Upper lobe of right lung (tissue), 1 donor: Measurements from ENCODE around the gene KNDC1. TPM values are rescaled to one million over a fixed set of nuclear protein-coding genes. Genes with fewer than 3 reads are reported as not detected.

Experiments
- ATAC-seq: fragments of 200-7000 bp; cut with Tn5 transposase; one replicate; pipeline ENCODE4 v1.9.1; 2020; ENCODE audit warnings: mild to moderate bottlenecking, moderate library complexity
- DNase-seq: peaks from one replicate; pipeline ENCODE4 v3.0.0-alpha.2; 2020
- H3K27ac ChIP-seq: fragments of 200-600 bp; one replicate; pipeline ENCODE4 v1.8.0; 2022
- H3K27me3 ChIP-seq: fragments of 200-600 bp; one replicate; pipeline ENCODE4 v1.8.0; 2022; ENCODE audit warnings: mild to moderate bottlenecking
- H3K36me3 ChIP-seq: fragments of 200-600 bp; one replicate; pipeline ENCODE4 v1.8.0; 2022
- H3K4me1 ChIP-seq: fragments of 200-600 bp; one replicate; pipeline ENCODE4 v1.8.0; 2022
- H3K4me3 ChIP-seq: fragments of 200-600 bp; one replicate; pipeline ENCODE4 v1.8.0; 2022; ENCODE audit warnings: mild to moderate bottlenecking
- H3K9me3 ChIP-seq: fragments of 200-600 bp; one replicate; pipeline ENCODE4 v1.8.0; 2022
- CTCF ChIP-seq: fragments of 200-600 bp; IDR thresholded peaks from one replicate; pipeline ENCODE4 v1.8.0; 2022; ENCODE audit warnings: antibody characterized with exemption
- intact Hi-C: fragments of 100-400 bp; cut with DNase I; formaldehyde crosslinking; loops from one replicate; pipeline ENCODE4 v1.11.0; 2022
- total RNA-seq: library from RNA; stranded (reverse); fragmentation: NEBNext Ultra II Directional; extraction: Animal tissue kit (Norgen Biotek cat#: 25700); gene quantifications from one replicate; pipeline ENCODE4 v1.2.1, GENCODE V29; 2021
- donor health status: DM: no; HTN: yes; CAD: no; lungs with severe emphysema.

The KNDC1 gene
- total RNA-seq, 1 donor from 2014 or later, result 14.3 TPM

- Histone ChIP-seq H3K9me3 (no peaks in the 10 kb centered on the region), H3K27ac (no peak overlapping the region), H3K36me3 (no peaks in the 10 kb centered on the region), H3K27me3 (no peaks in the 10 kb centered on the region), H3K4me1 (no peaks in the 10 kb centered on the region), H3K4me3 (no peak overlapping the region)
- intact Hi-C loops, result no loop called here
- TF ChIP-seq CTCF, result no peak
- DNase-seq, result no peak
- ATAC-seq, result no peak
Measured at GRCh38 chr10:133180965-133181639, 21.1 kb downstream of the KNDC1 start.

- Histone ChIP-seq H3K36me3 (no peaks in the 10 kb centered on the region), H3K9me3 (no peaks in the 10 kb centered on the region), H3K27me3 (no peaks in the 10 kb centered on the region), H3K4me1 (no peaks in the 10 kb centered on the region), H3K27ac (no peak overlapping the region), H3K4me3 (no peak overlapping the region)
- ATAC-seq (no peak), DNase-seq (no peak)
- no peak for TF ChIP-seq CTCF
- intact Hi-C loops, result no loop called here
Measured at GRCh38 chr10:133182190-133182589, 22.2 kb downstream of the KNDC1 start.

- ATAC-seq (peak; percentile 6), DNase-seq (no peak)
- Histone ChIP-seq H3K36me3 (no peaks in the 10 kb centered on the region), H3K27ac (no peak overlapping the region), H3K27me3 (no peaks in the 10 kb centered on the region), H3K9me3 (no peaks in the 10 kb centered on the region), H3K4me3 (no peak overlapping the region), H3K4me1 (no peaks in the 10 kb centered on the region)
- no peak for TF ChIP-seq CTCF
- intact Hi-C loops, result no loop called here
Measured at GRCh38 chr10:133182791-133183645, 23.0 kb downstream of the KNDC1 start.

GRCh38 chr10:133183646-133184378 is 23.8 kb downstream of the KNDC1 start:
- TF ChIP-seq CTCF, result no peak
- DNase-seq, result no peak

GRCh38 chr10:133184591-133185244 is 24.7 kb downstream of the KNDC1 start:
- Histone ChIP-seq H3K36me3 (no peaks in the 10 kb centered on the region), H3K4me1 (no peaks in the 10 kb centered on the region), H3K4me3 (no peak overlapping the region), H3K9me3 (no peaks in the 10 kb centered on the region), H3K27me3 (no peaks in the 10 kb centered on the region), H3K27ac (no peak overlapping the region)
- DNase-seq (no peak), ATAC-seq (no peak)
- TF ChIP-seq CTCF, result no peak
- intact Hi-C loops, result no loop called here

More at GRCh38 chr10:133183646-133184378, 23.8 kb downstream of the KNDC1 start:
- no peak for ATAC-seq
- Histone ChIP-seq H3K4me1 (no peaks in the 10 kb centered on the region), H3K27ac (no peak overlapping the region), H3K27me3 (no peaks in the 10 kb centered on the region), H3K36me3 (no peaks in the 10 kb centered on the region), H3K4me3 (no peak overlapping the region), H3K9me3 (no peaks in the 10 kb centered on the region)
- intact Hi-C loops, result no loop called here
